Suprapubic skin (tissue), 4 donors: Measurements from ENCODE around the gene SPPL3.

Source experiments
- EP300 ChIP-seq: sonication (generic); formaldehyde crosslinking; IDR thresholded peaks from one replicate; pipeline ENCODE4 v1.6.1; 2017; ENCODE audit warnings: antibody characterized with exemption
- POLR2A ChIP-seq, 2 donors: fragments of 450-650 bp; IDR thresholded peaks; one replicate each; pipeline ENCODE4 v1.6.1; 2017; ENCODE audit warnings: antibody characterized with exemption in 2 of 2, mild to moderate bottlenecking in 2 of 2, moderate library complexity in 2 of 2
- POLR2AphosphoS5 ChIP-seq, 3 donors: sonication (generic); formaldehyde crosslinking; IDR thresholded peaks; one replicate each; pipeline ENCODE4 v1.6.1; 2017; ENCODE audit warnings: antibody characterized with exemption in 3 of 3
- TF ChIP-seq, protein P1 (sequence below), 2 donors: fragments of 200-600 bp in 1 of 2; fragments of 450-650 bp in 1 of 2; sonication (generic) in 1 of 2; IDR thresholded peaks; one replicate each; pipeline ENCODE4 v1.5.1; 2016 to 2019; ENCODE audit warnings: antibody characterized with exemption in 2 of 2, mild to moderate bottlenecking in 1 of 2, moderate library complexity in 1 of 2

DNA sequence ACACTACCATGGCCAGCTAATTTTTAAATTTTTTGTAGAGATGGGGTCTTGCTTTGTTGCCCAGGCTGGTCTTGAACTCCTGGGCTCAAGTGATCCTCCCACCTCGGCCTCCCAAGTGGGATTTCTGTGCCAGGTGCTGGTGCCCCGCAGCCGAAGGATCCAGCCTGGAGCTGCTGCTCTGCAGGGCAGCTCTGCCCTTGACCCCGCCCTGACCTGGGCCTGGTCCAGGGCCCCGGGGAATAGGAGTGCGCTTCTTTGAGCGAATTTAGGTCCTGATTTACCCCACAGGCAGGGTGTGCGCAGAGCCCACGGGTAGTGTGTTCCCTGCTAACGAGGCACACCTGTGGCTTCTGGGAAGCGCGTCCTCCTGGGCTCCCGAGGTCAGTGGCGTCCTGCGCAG, 163.3 kb downstream of the SPPL3 start:
- TF ChIP-seq, protein P1, sequence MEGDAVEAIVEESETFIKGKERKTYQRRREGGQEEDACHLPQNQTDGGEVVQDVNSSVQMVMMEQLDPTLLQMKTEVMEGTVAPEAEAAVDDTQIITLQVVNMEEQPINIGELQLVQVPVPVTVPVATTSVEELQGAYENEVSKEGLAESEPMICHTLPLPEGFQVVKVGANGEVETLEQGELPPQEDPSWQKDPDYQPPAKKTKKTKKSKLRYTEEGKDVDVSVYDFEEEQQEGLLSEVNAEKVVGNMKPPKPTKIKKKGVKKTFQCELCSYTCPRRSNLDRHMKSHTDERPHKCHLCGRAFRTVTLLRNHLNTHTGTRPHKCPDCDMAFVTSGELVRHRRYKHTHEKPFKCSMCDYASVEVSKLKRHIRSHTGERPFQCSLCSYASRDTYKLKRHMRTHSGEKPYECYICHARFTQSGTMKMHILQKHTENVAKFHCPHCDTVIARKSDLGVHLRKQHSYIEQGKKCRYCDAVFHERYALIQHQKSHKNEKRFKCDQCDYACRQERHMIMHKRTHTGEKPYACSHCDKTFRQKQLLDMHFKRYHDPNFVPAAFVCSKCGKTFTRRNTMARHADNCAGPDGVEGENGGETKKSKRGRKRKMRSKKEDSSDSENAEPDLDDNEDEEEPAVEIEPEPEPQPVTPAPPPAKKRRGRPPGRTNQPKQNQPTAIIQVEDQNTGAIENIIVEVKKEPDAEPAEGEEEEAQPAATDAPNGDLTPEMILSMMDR (IDR thresholded peaks at IDR 0.05), result no peak
- TF ChIP-seq POLR2A (IDR thresholded peaks at IDR 0.05) (no peak), EP300 (no peak), POLR2AphosphoS5 (IDR thresholded peaks at IDR 0.05) (no peak)
